ENCODE results near the gene GABRP. TPM values are rescaled to one million over a fixed set of nuclear protein-coding genes. Genes with fewer than 3 reads are reported as not detected.
"Not testable (repeated sequence)": the region's sequence is repeated elsewhere in the genome, so short reads cannot be mapped to it uniquely, and the experiment has no call there.

GABRP gene
- 31.4 TPM for total RNA-seq

DNA sequence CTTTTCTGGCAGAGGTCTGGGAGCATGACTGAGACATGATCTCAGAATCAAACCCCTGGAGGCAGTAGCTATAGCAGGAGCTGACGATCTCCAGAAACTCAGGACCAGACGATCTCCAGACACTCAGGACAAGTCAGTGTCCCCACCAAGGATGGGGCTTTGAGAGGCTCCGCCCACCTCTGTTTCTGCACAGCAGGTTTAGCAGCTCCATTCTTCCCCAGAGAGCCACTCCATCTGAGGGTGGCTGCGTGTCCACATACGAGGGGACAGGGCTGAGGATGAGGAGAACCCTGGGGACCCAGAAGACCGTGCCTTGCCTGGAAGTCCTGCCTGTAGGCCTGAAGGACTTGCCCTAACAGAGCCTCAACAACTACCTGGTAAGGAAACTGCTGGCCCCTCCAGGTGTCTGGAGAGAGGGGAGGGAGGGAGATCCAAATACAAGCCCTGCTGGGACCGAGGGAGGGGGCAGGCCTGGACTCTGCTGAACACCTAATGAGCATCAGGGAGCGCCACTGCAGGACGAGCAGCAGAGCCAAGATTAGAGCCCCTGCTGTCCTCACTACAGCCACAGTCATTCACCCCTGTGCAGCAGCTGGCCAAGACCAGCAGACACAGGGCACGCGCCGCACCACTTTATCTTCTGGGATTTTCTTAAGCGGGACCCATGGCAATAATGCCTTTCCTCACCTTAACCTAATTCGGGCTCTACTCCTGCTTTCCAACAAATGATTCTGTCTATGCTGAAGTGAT is at the start of gene GABRP:
GABRP (plus strand) TSS at position 228 of the 750 bp plus-strand sequence. CDS start 4,891 bp downstream, outside the sequence.
- DNase-seq, result no peak

DNA sequence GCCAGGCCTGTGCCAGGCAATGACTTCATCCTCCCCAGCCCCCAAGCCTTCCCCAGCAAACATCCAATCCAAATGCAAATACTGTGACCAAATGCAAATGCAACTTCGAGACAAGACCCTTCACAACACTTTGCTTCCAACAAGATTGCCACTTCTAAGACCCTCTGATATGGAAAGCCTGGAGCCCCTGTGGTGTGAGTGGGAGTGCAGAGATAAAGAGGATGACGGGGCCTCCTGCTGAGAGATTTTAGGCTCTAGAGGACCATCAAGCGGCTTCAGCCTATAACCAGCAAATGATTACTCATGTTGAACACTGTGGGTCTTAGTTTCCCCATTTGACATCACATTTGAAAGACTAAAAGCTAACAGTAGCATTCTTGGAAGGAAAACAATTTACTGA is 46.6 kb upstream of the GABRP start:
- no peak for DNase-seq

- DNase-seq, result no peak
These were observed 45.9 kb upstream of the GABRP start for GRCh38 chr5:170737591-170737990.

DNA sequence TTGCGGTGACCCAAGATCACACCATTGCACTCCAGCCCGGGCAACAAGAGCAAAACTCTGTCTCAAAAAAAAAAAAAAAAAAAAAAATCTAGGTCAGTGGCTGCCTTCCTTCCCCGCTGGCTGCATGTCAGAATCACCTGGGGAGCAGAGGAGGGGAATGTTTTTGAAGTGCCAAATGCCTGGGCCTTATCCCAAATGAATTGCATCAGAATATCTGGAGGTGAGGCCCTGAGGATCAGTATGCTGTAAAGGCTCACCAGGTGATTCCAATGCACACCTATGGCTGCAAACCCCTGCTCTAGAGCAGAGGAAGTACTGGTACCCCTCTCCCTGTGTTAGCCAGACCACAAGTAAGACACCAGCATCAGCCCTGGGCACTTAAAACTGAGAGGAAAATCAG is 44.7 kb upstream of the GABRP start:
- no peak for DNase-seq

GRCh38 chr5:170739446-170739845 is 44.1 kb upstream of the GABRP start:
- DNase-seq, result no peak

- DNase-seq, result no peak
These were observed 42.8 kb upstream of the GABRP start for GRCh38 chr5:170740551-170741205.

DNA sequence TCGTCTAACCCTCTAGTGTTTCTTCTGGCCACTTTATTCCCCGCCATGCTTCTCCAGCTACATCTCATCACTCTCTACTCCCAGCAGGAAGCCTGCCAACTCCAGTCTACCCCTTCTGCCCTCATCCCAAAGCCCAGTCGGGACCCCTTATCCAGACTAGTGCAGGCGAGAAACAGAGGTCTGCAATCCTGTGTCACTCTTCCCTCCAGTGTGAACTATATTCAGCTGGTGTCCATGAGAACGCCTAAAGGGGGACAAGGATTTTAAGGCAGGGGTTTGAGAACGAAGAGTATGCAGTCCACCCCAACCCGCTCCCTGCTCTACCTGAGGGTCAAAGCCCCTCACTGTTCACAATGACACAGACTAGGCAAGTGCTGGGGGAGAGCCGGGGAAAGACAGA is 41.7 kb upstream of the GABRP start:
- DNase-seq, result no peak

DNA sequence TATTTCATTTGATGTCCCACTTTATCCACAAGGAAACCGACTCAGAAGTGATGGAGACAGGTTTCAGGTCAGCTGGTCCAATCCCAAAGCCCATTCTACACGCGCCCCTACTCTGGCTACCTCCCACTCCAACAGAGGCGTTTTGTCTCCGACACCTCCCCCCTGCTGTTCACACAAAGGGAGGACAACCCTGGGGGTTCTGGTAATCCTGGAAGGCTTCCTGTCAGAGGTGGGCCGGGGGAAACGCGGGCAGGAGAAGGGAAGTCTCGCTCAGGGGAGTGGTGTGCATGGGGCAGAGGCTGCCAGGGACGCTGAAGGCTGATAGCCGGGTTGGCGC is 39.7 kb upstream of the GABRP start:
- DNase-seq, result no peak

- no peak for DNase-seq
These were observed 37.9 kb upstream of the GABRP start for GRCh38 chr5:170745481-170746071.

GRCh38 chr5:170746075-170746960 is 37.2 kb upstream of the GABRP start:
- DNase-seq, result no peak

GRCh38 chr5:170746961-170747340 is 36.6 kb upstream of the GABRP start:
- DNase-seq, result no peak

GRCh38 chr5:170747357-170747756 is 36.2 kb upstream of the GABRP start:
- no peak for DNase-seq

- DNase-seq, result no peak
These were observed 35.7 kb upstream of the GABRP start for GRCh38 chr5:170747851-170748250.

- no peak for DNase-seq
These were observed 34.5 kb upstream of the GABRP start for GRCh38 chr5:170748951-170749471.

- no peak for DNase-seq
These were observed 33.6 kb upstream of the GABRP start for GRCh38 chr5:170749911-170750431.

GRCh38 chr5:170750791-170751190 is 32.7 kb upstream of the GABRP start:
- DNase-seq, result no peak

DNA sequence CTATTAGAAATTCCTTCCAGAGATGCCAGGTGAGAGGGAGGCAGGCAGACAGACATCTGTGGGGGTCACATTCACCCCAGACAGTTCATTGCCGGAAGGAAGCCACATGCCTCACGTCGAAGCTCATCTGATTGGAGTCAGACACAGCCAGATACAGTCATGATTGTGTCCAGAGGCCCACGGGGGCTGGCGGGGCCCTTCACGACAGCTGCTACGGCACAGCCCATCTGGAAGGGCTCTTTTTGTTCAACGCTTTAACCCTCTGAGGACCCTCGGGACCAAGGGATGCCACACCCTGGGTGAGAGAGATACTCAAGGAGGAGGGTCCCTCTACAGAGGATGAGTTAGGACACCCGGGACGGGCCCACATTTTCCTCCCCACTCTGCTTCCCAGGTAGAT is 31.9 kb upstream of the GABRP start:
- no peak for DNase-seq

DNA sequence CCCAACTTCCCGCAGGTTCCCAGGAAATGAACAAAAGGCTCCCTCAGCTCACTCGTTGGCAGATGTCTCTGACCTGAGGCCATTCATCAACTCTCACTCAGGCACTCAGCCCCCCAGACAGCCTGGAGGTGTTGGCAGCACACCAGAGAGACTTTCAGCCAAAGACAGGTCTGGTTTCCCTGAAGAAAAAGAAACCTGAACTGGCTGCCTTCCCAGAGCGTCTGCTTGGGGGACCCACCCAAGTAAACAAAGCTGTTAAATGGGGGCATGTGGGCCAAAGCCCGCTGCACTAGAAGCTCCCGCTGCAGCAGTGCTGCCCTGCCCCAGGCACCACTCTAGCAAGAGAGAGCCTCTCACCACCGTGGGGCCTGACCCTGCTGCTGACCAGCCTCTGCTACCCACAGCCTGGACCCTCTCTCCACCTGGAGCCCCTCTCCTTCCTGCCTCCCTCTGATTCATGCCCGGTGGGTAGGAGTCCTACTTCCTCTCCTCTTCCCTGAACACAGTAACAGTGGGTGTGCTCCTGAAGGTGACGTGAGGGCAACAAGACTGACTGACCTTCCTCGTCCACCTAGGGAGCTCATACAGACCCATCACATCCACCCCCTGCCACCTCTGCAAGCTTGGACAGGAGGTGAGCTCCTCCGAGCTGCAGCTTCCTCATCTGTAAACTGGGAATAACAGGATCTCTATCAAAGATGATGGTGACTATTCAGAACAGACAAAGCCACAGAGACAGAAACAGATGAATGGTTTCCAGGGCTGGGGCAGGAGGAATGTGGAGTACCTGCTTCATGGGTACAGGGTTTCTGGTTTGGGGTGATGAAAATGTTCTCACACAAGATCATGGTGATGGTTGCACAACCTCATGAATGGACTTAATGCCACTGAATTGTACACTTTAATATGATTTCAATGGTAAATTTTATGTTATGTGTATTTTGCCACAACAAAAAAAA is 31.0 kb upstream of the GABRP start:
- no peak for DNase-seq

GRCh38 chr5:170753311-170753710 is 30.2 kb upstream of the GABRP start:
- no peak for DNase-seq

DNA sequence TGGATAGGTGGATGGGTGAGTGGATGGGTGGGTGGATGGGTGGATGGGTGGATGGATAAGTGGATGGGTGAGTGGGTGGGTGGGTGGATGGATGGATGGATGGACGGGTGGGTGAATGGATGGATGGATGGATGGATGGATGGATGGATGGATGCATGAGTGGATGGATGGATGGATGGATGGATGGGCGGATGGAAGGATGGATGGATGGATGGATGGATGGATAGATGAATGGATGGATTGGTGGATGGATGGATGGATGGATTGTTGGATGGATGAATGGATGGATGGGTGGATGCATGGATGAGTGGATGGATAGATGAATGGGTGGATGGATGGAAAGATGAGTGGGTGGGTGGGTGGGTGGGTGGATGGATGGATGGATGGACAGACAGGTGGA is 29.0 kb upstream of the GABRP start:
- not testable (repeated sequence) for DNase-seq

All from skin of body (tissue), 2 donors.